ENCODE data around the gene IL23R.

IL23R gene

DNA sequence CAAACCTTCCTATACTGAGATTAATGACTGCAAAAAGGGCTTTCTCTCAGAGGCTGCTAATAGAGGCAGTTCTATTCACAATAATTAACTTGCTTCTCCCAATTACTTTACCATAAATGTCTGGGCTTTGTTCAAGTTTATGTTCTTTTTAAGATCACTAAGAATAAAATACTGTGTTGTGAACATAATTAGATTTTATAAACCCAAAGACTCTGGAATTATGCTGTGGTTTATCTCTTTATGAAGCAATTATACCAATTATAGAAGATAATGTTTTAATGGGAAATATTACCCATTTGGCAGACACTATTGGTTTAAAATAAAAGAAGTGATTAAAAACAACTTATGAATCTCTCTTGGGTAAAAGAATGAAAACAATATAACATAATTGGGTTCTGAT is 97.9 kb downstream of the IL23R start:
- no peak overlapping the region for H3K27ac ChIP-seq
- TF ChIP-seq CTCF (conservative IDR thresholded peaks at IDR 0.05) = no peak

DNA sequence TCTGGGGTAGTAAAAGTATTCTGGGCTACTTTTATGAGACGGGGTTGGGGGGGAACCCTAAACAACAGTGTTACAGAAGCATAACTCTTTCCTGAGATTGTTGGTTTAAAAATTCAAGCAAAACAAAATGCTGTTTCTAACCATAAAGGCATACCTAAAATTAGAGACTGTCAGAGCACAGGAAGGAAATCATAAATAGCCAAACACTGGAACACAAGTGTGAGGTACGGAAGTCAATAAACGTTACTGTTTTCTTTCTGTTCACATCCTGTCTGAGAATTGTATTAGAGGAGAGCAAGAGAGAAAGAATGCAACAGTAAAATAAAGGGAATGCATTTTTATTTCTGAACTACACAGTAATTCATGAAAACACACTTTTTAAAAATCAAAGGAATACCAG is 98.6 kb downstream of the IL23R start:
- no peak for TF ChIP-seq CTCF (conservative IDR thresholded peaks at IDR 0.05)
- H3K27ac ChIP-seq = no peak overlapping the region

DNA sequence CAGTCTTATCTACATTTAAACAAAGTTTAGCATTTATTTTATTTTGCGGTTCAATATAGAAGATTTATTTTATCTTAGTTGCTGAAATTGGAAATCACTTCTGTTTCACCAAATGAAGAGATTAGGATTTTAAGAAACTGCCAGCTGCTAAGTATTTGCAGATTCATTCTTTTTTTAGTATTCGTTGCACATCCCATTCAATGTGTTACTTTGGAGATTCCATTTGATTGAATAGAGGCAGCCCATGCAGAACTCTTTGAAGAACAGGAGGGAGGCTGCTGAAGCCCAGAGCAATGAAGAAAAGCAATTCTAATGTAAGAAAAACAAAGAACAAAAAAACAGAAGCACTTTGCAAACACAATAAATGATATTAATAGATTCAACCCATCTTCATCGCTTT is 102.8 kb downstream of the IL23R start:
- H3K27ac ChIP-seq = no peak overlapping the region
- TF ChIP-seq CTCF (conservative IDR thresholded peaks at IDR 0.05) = no peak

DNA sequence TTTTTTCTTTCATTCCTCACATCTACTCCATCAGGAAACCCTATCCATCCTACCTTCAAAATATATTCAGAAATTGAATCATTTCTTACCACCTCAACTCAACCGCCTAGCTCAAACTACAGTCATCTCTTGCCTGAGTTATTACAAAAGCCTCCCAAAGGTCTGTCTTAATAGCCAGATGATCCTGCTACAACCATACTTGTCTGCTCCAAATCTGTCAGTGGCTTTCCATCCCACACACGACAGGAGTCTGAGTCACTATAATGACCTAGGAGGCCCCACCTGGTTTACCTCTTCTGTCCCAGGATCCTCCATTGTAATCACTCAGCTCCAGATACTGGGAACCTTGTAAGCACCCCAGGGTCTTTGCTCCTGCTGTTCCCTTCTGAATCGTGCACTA is 104.3 kb downstream of the IL23R start:
- no peak for TF ChIP-seq CTCF (conservative IDR thresholded peaks at IDR 0.05)
- no peak overlapping the region for H3K27ac ChIP-seq

GRCh38 chr1:67273591-67273990 is 107.3 kb downstream of the IL23R start:
- H3K27ac ChIP-seq = no peak overlapping the region
- no peak for TF ChIP-seq CTCF (conservative IDR thresholded peaks at IDR 0.05)

GRCh38 chr1:67274623-67275325 is 108.5 kb downstream of the IL23R start:
- no peak for TF ChIP-seq CTCF (conservative IDR thresholded peaks at IDR 0.05)
- no peak overlapping the region for H3K27ac ChIP-seq

DNA sequence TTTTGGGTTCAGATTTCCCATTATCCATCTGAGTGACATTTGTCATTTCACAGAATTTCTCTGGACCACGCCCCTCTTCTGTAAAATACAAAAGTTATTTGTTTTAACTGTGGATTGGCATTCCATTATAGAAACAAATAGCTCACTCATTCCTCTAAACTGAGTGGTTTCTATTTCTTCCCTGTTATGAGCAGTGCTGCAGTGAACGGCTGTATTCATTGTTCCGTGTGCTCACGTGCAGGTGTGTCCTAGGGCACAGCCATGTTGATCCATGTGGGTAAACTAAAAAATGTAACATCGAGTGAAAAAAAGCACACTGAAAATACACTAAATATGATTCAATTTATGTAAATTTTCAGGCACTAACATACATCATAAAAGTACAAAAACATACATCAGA is 114.4 kb downstream of the IL23R start:
- TF ChIP-seq CTCF (conservative IDR thresholded peaks at IDR 0.05) = no peak
- H3K27ac ChIP-seq = no peak overlapping the region
